ENCODE measurements around the gene NR2F1. TPM values are rescaled to one million over a fixed set of nuclear protein-coding genes. Genes with fewer than 3 reads are reported as not detected.

Gene NR2F1
- total RNA-seq, 4 donors from 2014 or later: 25.8 to 43.3 (median 37.5) TPM

DNA sequence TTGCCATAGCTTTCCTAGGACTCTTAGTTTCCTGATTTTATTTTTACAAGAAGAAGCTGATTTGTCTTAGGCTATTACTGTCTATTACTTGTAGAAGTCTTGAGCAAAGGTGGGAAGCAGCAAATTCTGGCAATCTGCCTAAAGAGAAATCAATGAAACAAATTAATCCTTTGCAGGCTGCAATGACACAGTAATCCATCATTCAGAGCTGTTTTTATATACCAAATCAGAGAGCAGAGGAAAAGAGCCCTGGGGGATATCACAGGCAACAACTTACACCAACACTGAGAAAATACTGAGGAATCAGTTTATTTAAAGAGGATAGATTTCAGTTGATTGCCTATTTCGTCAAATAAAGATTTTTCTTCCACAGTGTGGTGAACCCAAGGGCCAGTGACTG lies 15.6 kb upstream of the NR2F1 start:
- 83 to 91% methylated on average over 1 of the region's 1 CpG for WGBS, 2 donors
- H3K27ac ChIP-seq: no peak overlapping the region
- H3K36me3 ChIP-seq: no peaks in the 10 kb centered on the region
- H3K4me1 ChIP-seq: peaks cover 8 to 18% of the 10 kb centered on the region in 2 donors
- intact Hi-C loops (cut with DNase I): no loop called here
- TF ChIP-seq, protein P1, sequence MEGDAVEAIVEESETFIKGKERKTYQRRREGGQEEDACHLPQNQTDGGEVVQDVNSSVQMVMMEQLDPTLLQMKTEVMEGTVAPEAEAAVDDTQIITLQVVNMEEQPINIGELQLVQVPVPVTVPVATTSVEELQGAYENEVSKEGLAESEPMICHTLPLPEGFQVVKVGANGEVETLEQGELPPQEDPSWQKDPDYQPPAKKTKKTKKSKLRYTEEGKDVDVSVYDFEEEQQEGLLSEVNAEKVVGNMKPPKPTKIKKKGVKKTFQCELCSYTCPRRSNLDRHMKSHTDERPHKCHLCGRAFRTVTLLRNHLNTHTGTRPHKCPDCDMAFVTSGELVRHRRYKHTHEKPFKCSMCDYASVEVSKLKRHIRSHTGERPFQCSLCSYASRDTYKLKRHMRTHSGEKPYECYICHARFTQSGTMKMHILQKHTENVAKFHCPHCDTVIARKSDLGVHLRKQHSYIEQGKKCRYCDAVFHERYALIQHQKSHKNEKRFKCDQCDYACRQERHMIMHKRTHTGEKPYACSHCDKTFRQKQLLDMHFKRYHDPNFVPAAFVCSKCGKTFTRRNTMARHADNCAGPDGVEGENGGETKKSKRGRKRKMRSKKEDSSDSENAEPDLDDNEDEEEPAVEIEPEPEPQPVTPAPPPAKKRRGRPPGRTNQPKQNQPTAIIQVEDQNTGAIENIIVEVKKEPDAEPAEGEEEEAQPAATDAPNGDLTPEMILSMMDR (IDR thresholded peaks at IDR 0.05): no peak
- TF ChIP-seq POLR2A (IDR thresholded peaks at IDR 0.05): no peak
- H3K4me3 ChIP-seq (replicated peaks in 1 of 3): no peak overlapping the region
- H3K9me3 ChIP-seq: no peaks in the 10 kb centered on the region
- DNase-seq: no peak
- peaks cover 21% of the 10 kb centered on the region for H3K27me3 ChIP-seq

DNA sequence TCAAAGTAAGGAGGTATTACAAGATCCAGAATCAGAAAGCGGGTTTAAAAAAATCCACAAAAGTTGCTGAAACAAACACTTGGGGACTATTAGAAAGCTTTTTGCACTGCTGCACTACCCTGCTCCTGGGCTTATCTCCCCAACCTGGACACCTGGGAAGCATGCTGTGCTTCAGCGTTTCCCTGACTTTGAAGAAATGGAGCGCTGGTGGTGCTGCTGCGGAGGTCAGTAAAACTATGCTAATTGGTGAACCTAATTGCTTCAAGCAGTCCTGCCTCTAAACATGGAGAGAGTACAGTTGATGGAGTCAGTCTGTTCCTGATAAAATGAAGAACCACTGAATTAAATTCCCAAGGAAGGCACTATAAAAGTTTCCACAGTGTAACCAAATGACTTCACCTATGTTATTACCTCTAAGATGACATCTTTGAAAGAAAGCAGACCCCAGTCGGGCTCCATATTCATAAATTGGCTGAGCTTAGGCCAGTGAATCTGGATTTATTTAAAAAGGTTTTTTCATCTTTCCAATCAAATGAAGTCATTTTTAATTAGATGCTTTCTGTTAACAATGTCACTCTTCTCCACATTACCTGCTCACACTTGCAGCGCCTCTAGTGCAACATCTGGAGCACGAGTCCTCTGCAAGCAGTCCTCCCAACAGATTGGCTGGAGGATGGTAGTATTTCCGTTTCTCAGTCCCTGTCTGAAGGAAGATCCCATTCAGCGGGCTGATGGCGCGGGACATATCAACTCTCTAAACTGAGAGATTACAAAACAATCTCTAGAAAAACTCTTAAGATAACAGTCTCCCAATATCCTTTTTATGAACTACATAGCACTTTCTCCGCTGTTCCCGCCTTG lies 13.5 kb upstream of the NR2F1 start:
- Histone ChIP-seq H3K36me3 (no peaks in the 10 kb centered on the region), H3K27ac (no peak overlapping the region), H3K9me3 (no peaks in the 10 kb centered on the region), H3K4me1 (peaks cover 12 to 19% of the 10 kb centered on the region in 2 donors), H3K4me3 (replicated peaks in 1 of 3) (no peak overlapping the region), H3K27me3 (peaks cover 21% of the 10 kb centered on the region)
- intact Hi-C loops (cut with DNase I): loop anchor here (10.0 kb wide), 1 partner anchor 485 kb away; no protein-coding TSS in a partner anchor
- WGBS, 2 donors: 84 to 85% methylated on average over 13 of the region's 13 CpGs
- no peak for DNase-seq
- TF ChIP-seq, protein P1 (IDR thresholded peaks at IDR 0.05): no peak
- no peak for TF ChIP-seq POLR2A (IDR thresholded peaks at IDR 0.05)

DNA sequence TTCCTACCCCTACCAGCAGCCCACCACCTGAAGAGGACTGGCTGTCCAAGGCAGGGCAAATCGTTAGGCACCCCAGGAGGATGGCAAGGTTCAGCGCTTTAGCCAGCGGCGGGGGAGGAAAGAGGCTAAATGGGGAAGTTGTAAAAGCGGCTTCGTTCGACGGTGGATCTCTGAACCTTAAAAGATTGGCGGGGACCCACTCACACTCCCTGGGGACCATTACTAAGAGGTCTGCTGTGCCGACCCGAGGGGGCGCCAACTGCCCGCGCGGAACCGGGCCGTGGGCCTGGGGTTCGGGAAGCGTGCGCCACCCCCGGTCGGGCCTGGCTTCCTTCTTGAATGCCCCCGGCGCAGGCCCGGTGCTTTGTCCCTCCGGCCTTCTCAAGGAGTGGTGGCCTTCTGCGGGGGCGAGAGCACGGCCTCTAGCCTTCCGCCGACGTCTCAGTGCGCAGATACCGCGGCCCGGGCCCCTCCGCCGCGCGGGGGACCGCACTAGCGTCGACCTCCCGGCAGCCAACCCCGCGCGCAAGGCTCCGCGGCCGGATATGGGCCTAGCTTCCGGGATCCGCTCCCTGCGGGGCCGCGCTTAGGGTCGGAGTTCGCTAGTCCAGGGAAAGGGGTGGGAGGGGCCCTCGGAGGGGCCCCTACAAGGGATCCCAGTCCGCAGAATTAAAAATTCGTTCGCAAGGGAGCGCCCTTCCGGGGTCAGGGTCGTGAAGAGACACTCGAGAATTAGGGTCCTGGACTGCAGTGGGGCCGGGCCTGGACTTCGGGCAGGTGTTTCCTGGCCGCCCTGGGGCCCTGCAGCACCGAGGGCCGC lies 12.5 kb upstream of the NR2F1 start:
- no peak for DNase-seq
- Histone ChIP-seq H3K36me3 (no peaks in the 10 kb centered on the region), H3K4me3 (replicated peaks in 1 of 3) (no peak overlapping the region), H3K9me3 (no peaks in the 10 kb centered on the region), H3K27me3 (peaks cover 21% of the 10 kb centered on the region), H3K27ac (peak overlapping the region in 1 of 3 donors; percentile 19), H3K4me1 (peaks cover 12 to 19% of the 10 kb centered on the region in 2 donors)
- intact Hi-C loops (cut with DNase I): loop anchor here (10.0 kb wide), 1 partner anchor 486 kb away; no protein-coding TSS in a partner anchor
- 40 to 66% methylated on average over 9 to 13 of the region's 70 CpGs for WGBS, 2 donors
- TF ChIP-seq, protein P1 (IDR thresholded peaks at IDR 0.05): no peak
- TF ChIP-seq POLR2A (IDR thresholded peaks at IDR 0.05): no peak

DNA sequence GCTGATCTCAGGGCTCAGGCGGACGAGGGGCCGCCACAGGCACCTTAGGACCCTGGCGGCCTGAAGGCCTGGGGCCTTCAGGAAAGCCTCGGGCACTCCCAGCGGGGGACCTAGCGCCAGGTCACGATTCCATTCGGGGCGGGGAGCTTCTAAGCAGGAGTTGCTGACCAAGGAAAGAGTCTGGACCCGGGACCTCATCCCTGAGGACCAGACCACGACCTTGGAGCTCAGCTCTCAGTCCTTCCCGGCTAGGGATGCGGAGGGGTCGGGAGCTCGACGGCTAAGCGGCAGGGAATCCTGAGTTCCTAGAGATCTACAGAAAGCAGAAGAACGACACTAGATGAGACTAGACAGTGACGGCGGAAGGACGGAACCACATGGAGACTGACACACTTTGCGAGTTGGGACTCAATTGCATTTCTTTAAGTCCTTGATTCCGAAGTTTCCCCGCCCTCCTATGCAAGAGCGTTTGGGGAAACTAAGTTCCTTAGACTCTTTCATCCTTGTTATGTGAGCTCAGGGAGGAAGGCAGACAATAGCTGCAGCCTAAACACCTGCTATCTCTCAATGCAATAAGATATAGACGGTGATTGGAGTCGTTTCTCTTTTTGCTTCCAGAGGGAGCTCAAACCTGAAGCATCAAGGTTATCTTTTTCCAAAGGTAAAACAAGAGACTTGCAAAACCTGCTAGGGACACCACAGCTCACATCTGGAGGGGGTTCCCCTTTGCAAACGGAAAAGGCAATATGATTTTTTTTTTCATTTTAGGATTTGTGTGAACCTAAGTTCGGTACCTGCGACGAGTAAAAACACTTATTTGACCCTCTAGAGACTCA lies 11.7 kb upstream of the NR2F1 start:
- Histone ChIP-seq H3K4me3 (replicated peaks in 1 of 3) (no peak overlapping the region), H3K9me3 (no peaks in the 10 kb centered on the region), H3K4me1 (peaks cover 12 to 19% of the 10 kb centered on the region in 2 donors), H3K36me3 (no peaks in the 10 kb centered on the region), H3K27me3 (peaks cover 21% of the 10 kb centered on the region), H3K27ac (peak overlapping the region in 1 of 3 donors; percentile 19)
- TF ChIP-seq, protein P1 (IDR thresholded peaks at IDR 0.05): no peak
- no peak for TF ChIP-seq POLR2A (IDR thresholded peaks at IDR 0.05)
- intact Hi-C loops (cut with DNase I): loop anchor here (10.0 kb wide), 1 partner anchor 487 kb away; no protein-coding TSS in a partner anchor
- 52 to 62% methylated on average over 16 to 23 of the region's 32 CpGs for WGBS, 2 donors
- DNase-seq: no peak

Measured in thyroid gland (tissue), 4 donors.